Activated B cell treated with CpG ODN at 0.5 μM for 24 hours (primary cell): ENCODE data around the gene LAMA3. TPM values are rescaled to one million over a fixed set of nuclear protein-coding genes. Genes with fewer than 3 reads are reported as not detected.

Experiments
- ATAC-seq: fragments of 200-7000 bp; cut with Tn5 transposase; one replicate; pipeline ENCODE4 v1.10.0; 2021; ENCODE audit warnings: low read depth, mild to moderate bottlenecking, moderate library complexity
- CTCF ChIA-PET: fragments of 350-600 bp; sonication (Branson Sonifier 250); formaldehyde crosslinking; loops from one replicate; lab custom pipeline; 2021; ENCODE audit warnings: antibody characterized with exemption; lab: Charles Lee
- POLR2A ChIA-PET: fragments of 350-600 bp; sonication (Branson Sonifier 250); formaldehyde crosslinking; loops from one replicate; lab custom pipeline; 2021; ENCODE audit warnings: antibody characterized with exemption; lab: Charles Lee
- DNase-seq: peaks from one replicate; pipeline ENCODE4 v3.0.0; 2022
- H3K27ac Mint-ChIP-seq: one replicate; pipeline ENCODE4 v1.8.0; 2020; ENCODE audit warnings: mixed read lengths
- H3K27me3 Mint-ChIP-seq: one replicate; pipeline ENCODE4 v1.8.0; 2021; ENCODE audit warnings: mixed read lengths
- H3K36me3 Mint-ChIP-seq: one replicate; pipeline ENCODE4 v1.8.0; 2021; ENCODE audit warnings: low read depth, mixed read lengths
- H3K4me1 Mint-ChIP-seq: one replicate; pipeline ENCODE4 v1.8.0; 2021; ENCODE audit warnings: mixed read lengths
- H3K4me3 Mint-ChIP-seq: one replicate; pipeline ENCODE4 v1.8.0; 2020; ENCODE audit warnings: mild to moderate bottlenecking, mixed read lengths
- H3K9me3 Mint-ChIP-seq: one replicate; pipeline ENCODE4 v1.8.0; 2020; ENCODE audit warnings: mixed read lengths
- CTCF ChIP-seq: fragments of 200-600 bp; IDR thresholded peaks from one replicate; pipeline ENCODE4 v1.8.0; 2022; ENCODE audit warnings: antibody characterized with exemption, mild to moderate bottlenecking
- intact Hi-C: fragments of 100-400 bp; cut with micrococcal nuclease; formaldehyde crosslinking; loops from one replicate; pipeline ENCODE4 v1.15.1; 2024
- total RNA-seq: library from RNA; stranded (reverse); gene quantifications from 2 replicates; pipeline ENCODE4 v1.2.3, GENCODE V29; 2022

Gene LAMA3
- total RNA-seq, 1 donor from 2014 or later = not detected

- no peak for ATAC-seq
- Mint-ChIP-seq H3K9me3 (no peaks in the 10 kb centered on the region), H3K27ac (no peak overlapping the region), H3K27me3 (no peaks in the 10 kb centered on the region), H3K4me1 (peaks cover 12% of the 10 kb centered on the region), H3K4me3 (no peak overlapping the region), H3K36me3 (no peaks in the 10 kb centered on the region)
- no peak for DNase-seq
- CTCF ChIA-PET = no interaction called here
- intact Hi-C loops = no loop called here
- TF ChIP-seq CTCF = no peak
- POLR2A ChIA-PET = no interaction called here
Observed at GRCh38 chr18:23986600-23987359, 297.5 kb downstream of the LAMA3 start.

DNA sequence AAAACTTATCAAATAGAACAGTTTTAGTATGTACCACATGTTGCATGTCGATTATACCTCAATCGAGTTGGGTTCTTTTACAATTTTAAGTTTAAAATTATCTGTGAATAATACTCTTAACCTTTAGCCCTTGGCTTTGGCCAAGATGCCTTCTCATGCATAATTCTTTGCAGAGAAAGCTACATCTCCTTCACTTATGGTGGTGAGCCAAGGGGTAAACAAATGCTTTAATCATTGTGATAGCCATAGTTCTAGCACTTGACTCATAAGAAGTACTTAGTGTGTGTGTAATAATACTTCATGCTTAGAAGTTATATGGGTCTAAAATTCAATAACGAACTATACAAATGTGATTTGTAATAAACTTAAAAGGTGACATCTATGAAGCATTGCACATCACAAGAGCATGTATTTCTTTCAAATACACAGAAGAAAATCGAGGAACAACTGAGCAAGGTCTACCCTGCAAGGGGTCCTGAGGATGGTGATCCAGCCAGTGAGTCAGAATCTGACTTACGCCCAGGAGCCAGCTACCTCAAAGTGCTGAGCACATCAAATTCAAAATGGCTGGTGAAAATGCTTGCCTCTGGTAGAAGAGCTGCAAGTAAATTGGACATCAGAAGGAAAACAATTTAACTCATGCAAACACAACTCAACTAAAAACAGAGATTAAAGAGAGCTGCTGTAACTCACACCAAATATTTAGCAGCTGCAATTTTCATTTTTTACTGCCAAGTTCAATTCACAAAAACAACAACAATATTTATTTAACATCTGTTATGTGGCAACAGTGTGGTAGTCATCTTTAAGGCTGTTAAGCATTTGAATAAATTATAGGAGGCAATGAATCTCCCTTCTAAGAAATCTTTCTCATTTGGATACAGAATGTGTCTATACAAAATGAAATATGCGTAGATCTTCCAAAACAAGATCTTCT lies 301.5 kb downstream of the LAMA3 start:
- peaks cover 2% of the 10 kb centered on the region for H3K27me3 Mint-ChIP-seq
- no peak for TF ChIP-seq CTCF

DNA sequence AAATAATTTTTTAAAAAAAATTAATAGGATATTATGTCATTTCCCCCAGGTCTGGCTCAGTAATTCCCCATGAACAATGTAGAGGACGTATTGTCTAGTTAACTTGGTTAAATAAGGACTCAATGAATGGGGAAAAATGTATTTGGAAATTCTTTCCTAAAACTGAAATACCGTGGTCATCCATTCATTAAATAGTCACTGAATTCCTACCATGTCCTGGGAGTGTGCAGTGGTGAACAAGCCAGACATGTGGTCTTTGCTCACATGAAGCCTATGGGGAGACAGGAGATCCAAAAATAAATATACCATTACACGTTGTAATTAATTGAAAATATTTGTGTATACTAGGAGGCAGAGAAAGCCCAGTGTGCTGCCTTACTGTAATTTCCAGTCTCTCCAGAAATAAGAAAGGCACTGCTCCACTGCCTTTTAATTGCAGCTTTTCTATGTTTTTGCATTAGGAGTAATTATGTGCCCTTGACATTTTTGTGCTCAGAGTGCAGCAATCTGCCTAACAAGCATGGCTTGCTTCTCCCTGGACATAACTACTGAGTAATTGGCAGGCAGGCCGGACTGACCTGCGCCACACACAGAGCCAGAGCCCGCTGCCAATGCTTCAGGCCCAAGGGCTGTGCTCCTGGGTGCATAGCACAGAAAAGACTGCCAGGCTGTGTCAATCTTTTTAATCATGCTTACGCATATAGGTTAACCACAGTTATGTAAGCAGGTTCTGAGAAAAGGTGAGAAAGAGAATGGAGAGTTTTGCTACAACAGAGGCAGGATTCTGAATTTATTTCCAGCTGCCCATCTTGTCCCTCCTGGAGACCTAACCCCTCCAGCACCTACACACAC lies 303.1 kb downstream of the LAMA3 start:
- intact Hi-C loops = no loop called here
- peaks cover 8% of the 10 kb centered on the region for H3K4me1 Mint-ChIP-seq
- POLR2A ChIA-PET = interaction anchor here (1.2 kb wide), 1 partner anchor 23 kb away, joined by 3 read pairs; no protein-coding TSS in a partner anchor

More for the DNA sequence above, 301.5 kb downstream of the LAMA3 start:
- no peaks in the 10 kb centered on the region for H3K36me3 Mint-ChIP-seq
- no peak for ATAC-seq
- intact Hi-C loops = no loop called here
- H3K4me1 Mint-ChIP-seq = peaks cover 8% of the 10 kb centered on the region
- no peaks in the 10 kb centered on the region for H3K9me3 Mint-ChIP-seq
- no peak overlapping the region for H3K4me3 Mint-ChIP-seq
- CTCF ChIA-PET = no interaction called here
- H3K27ac Mint-ChIP-seq = no peak overlapping the region
- no peak for DNase-seq
- POLR2A ChIA-PET = interaction anchor here (1.2 kb wide), 1 partner anchor 25 kb away, joined by 3 read pairs; no protein-coding TSS in a partner anchor

GRCh38 chr18:23992941-23993280 lies 303.7 kb downstream of the LAMA3 start:
- no peak for TF ChIP-seq CTCF
- ATAC-seq = no peak
- Mint-ChIP-seq H3K9me3 (no peaks in the 10 kb centered on the region), H3K27ac (no peak overlapping the region), H3K4me3 (no peak overlapping the region), H3K4me1 (peaks cover 8% of the 10 kb centered on the region), H3K36me3 (no peaks in the 10 kb centered on the region), H3K27me3 (peaks cover 2% of the 10 kb centered on the region)
- POLR2A ChIA-PET = no interaction called here
- intact Hi-C loops = no loop called here
- DNase-seq = no peak
- CTCF ChIA-PET = no interaction called here

More for the DNA sequence above, 303.1 kb downstream of the LAMA3 start:
- no peaks in the 10 kb centered on the region for H3K36me3 Mint-ChIP-seq
- ATAC-seq (no peak), DNase-seq (no peak)
- no peak overlapping the region for H3K27ac Mint-ChIP-seq
- no peak overlapping the region for H3K4me3 Mint-ChIP-seq
- CTCF ChIA-PET = no interaction called here
- peaks cover 2% of the 10 kb centered on the region for H3K27me3 Mint-ChIP-seq
- TF ChIP-seq CTCF = no peak
- no peaks in the 10 kb centered on the region for H3K9me3 Mint-ChIP-seq
